Measurements from ENCODE around the gene GREM2. TPM values are rescaled to one million over a fixed set of nuclear protein-coding genes. Genes with fewer than 3 reads are reported as not detected.

The GREM2 gene
- total RNA-seq, 1 experiment from 2014 or later, result not detected

DNA sequence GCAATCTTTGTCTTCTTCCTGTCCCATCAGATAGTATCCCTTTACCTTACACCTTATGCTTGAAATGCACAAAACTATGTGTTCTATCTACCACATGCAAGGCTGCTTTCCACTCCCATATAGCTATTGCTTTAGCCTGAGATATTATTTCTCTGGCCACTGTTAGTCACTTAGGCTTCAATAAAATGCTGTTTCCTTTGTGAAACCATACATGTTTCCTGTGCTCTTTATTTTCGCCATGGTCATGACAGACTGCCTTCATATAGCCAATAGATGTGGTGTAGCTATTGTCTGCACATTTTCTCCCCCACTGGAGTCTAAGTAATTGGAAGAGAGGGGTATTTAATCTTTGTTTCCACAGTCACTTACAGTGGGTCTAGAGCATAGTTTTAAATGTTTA lies 108.4 kb downstream of the GREM2 start:
- no peak overlapping the region for H3K14ac ChIP-seq (ENCODE audit: insufficient read depth, low read length)
- DNase-seq, result no peak
- Mint-ChIP-seq H3K4me1 (peaks cover 0 to 3% of the 10 kb centered on the region in 2 experiments; a peak in 1 of 4 replicates), H3K9me3 (no peaks in the 10 kb centered on the region), H3K36me3 (ENCODE audit: insufficient read depth in 1 of 3, low read depth in 3 of 3) (no peaks in the 10 kb centered on the region), H3K27me3 (ENCODE audit: low read depth) (no peaks in the 10 kb centered on the region; the same call in 1 of the 2 replicates), H3K27ac (no peak overlapping the region), H3K4me3 (no peak overlapping the region)
- H3K27ac ChIP-seq (ENCODE audit: insufficient read length, low read depth, low read length), result no peak overlapping the region
- H3K4me1 ChIP-seq (ENCODE audit: insufficient read depth, low read length), result 0 out of 2 replicates have a peak, but pooled peaks cover 5% of the 10 kb centered on the region
- H3K56ac ChIP-seq (ENCODE audit: insufficient read length, low read depth, low read length), result no peak overlapping the region
- no CpG with 5 or more reads among the region's 1 CpG for WGBS (ENCODE audit: extremely low coverage, insufficient read length, low lambda C conversion rate)
- no peak overlapping the region for H3K9ac ChIP-seq (ENCODE audit: extremely low read depth, insufficient read length, low read length)
- H4K20me1 ChIP-seq (ENCODE audit: control insufficient read depth, insufficient read depth, insufficient read length), result no peaks in the 10 kb centered on the region
- H4K91ac ChIP-seq (ENCODE audit: insufficient read length, low read depth, low read length), result no peak overlapping the region
- no peaks in the 10 kb centered on the region for H3K23me2 ChIP-seq (ENCODE audit: insufficient read length, low read depth, low read length, poor library complexity, severe bottlenecking)
- H2BK20ac ChIP-seq (ENCODE audit: low read depth, low read length, poor library complexity, severe bottlenecking), result no peak overlapping the region
- no peaks in the 10 kb centered on the region for H3K79me2 ChIP-seq (ENCODE audit: insufficient read depth, low read length)
- TF ChIP-seq, protein P1, sequence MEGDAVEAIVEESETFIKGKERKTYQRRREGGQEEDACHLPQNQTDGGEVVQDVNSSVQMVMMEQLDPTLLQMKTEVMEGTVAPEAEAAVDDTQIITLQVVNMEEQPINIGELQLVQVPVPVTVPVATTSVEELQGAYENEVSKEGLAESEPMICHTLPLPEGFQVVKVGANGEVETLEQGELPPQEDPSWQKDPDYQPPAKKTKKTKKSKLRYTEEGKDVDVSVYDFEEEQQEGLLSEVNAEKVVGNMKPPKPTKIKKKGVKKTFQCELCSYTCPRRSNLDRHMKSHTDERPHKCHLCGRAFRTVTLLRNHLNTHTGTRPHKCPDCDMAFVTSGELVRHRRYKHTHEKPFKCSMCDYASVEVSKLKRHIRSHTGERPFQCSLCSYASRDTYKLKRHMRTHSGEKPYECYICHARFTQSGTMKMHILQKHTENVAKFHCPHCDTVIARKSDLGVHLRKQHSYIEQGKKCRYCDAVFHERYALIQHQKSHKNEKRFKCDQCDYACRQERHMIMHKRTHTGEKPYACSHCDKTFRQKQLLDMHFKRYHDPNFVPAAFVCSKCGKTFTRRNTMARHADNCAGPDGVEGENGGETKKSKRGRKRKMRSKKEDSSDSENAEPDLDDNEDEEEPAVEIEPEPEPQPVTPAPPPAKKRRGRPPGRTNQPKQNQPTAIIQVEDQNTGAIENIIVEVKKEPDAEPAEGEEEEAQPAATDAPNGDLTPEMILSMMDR (conservative IDR thresholded peaks at IDR 0.05), result no peak
- no peak overlapping the region for H2BK5ac ChIP-seq (ENCODE audit: insufficient read length, low read length)
- no peak overlapping the region for H2AK5ac ChIP-seq (ENCODE audit: insufficient read length, low read length)
- no peaks in the 10 kb centered on the region for H3K79me1 ChIP-seq (ENCODE audit: insufficient read depth, low read depth, low read length, poor library complexity, severe bottlenecking)
- no peak overlapping the region for H3K18ac ChIP-seq (ENCODE audit: insufficient read length, low read depth, low read length)
- H3K4ac ChIP-seq (ENCODE audit: low read depth, low read length), result no peak overlapping the region
- no peak overlapping the region for H2BK12ac ChIP-seq (ENCODE audit: insufficient read length, low read depth, low read length)
- no peak overlapping the region for H3K23ac ChIP-seq (ENCODE audit: insufficient read length, low read depth, low read length)
- no peak overlapping the region for H3T11ph ChIP-seq (ENCODE audit: low read length)
- no peak overlapping the region for H2AFZ ChIP-seq (ENCODE audit: low read length)
- H3K4me2 ChIP-seq (ENCODE audit: insufficient read depth, insufficient read length, low read length), result no peak overlapping the region
- H3K9me3 ChIP-seq (ENCODE audit: control insufficient read depth, low read depth, low read length), result no peaks in the 10 kb centered on the region
- no peak overlapping the region for H2BK120ac ChIP-seq (ENCODE audit: low read depth, low read length, poor library complexity, severe bottlenecking)
- H4K5ac ChIP-seq (ENCODE audit: insufficient read length, low read depth, low read length), result no peak overlapping the region
- no peaks in the 10 kb centered on the region for H3K27me3 ChIP-seq (ENCODE audit: insufficient read depth, low read length)
- H2BK15ac ChIP-seq (ENCODE audit: low read depth, low read length), result no peak overlapping the region
- no peak overlapping the region for H4K8ac ChIP-seq (replicated peaks; ENCODE audit: insufficient read length, low read depth, low read length)
